ENCODE data around the gene SH3TC1. TPM values are rescaled to one million over a fixed set of nuclear protein-coding genes. Genes with fewer than 3 reads are reported as not detected.

SH3TC1 gene
- total RNA-seq, 1 donor from 2014 or later: 0.70 TPM

- H3K4me3 Mint-ChIP-seq (ENCODE audit: unreplicated experiment): no peak overlapping the region
- H3K4me1 Mint-ChIP-seq (ENCODE audit: unreplicated experiment): peaks cover 13% of the 10 kb centered on the region
- H3K27ac Mint-ChIP-seq (ENCODE audit: unreplicated experiment): no peak overlapping the region
- TF ChIP-seq CTCF (IDR thresholded peaks at IDR 0.05): peak; percentile 80
- DNase-seq (ENCODE audit: extremely low spot score, unreplicated experiment): no peak
- no peaks in the 10 kb centered on the region for H3K36me3 Mint-ChIP-seq (ENCODE audit: unreplicated experiment)
- H3K9me3 Mint-ChIP-seq (ENCODE audit: unreplicated experiment): no peaks in the 10 kb centered on the region
- peaks cover 4% of the 10 kb centered on the region for H3K27me3 Mint-ChIP-seq (ENCODE audit: unreplicated experiment)
Measured at GRCh38 chr4:8176547-8177399, 22.3 kb upstream of the SH3TC1 start.

GRCh38 chr4:8177552-8177951, 21.5 kb upstream of the SH3TC1 start:
- H3K36me3 Mint-ChIP-seq (ENCODE audit: unreplicated experiment): no peaks in the 10 kb centered on the region
- no peak for TF ChIP-seq CTCF (IDR thresholded peaks at IDR 0.05)
- peaks cover 13% of the 10 kb centered on the region for H3K4me1 Mint-ChIP-seq (ENCODE audit: unreplicated experiment)
- no peak overlapping the region for H3K4me3 Mint-ChIP-seq (ENCODE audit: unreplicated experiment)
- no peak overlapping the region for H3K27ac Mint-ChIP-seq (ENCODE audit: unreplicated experiment)
- no peaks in the 10 kb centered on the region for H3K9me3 Mint-ChIP-seq (ENCODE audit: unreplicated experiment)
- peaks cover 2% of the 10 kb centered on the region for H3K27me3 Mint-ChIP-seq (ENCODE audit: unreplicated experiment)
- no peak for DNase-seq (ENCODE audit: extremely low spot score, unreplicated experiment)

GRCh38 chr4:8177956-8178355, 21.1 kb upstream of the SH3TC1 start:
- Mint-ChIP-seq H3K36me3 (ENCODE audit: unreplicated experiment) (no peaks in the 10 kb centered on the region), H3K27me3 (ENCODE audit: unreplicated experiment) (peaks cover 2% of the 10 kb centered on the region), H3K4me1 (ENCODE audit: unreplicated experiment) (peaks cover 13% of the 10 kb centered on the region), H3K27ac (ENCODE audit: unreplicated experiment) (no peak overlapping the region), H3K4me3 (ENCODE audit: unreplicated experiment) (no peak overlapping the region), H3K9me3 (ENCODE audit: unreplicated experiment) (no peaks in the 10 kb centered on the region)
- DNase-seq (ENCODE audit: extremely low spot score, unreplicated experiment): no peak
- TF ChIP-seq CTCF (IDR thresholded peaks at IDR 0.05): no peak

GRCh38 chr4:8179074-8179473, 20.0 kb upstream of the SH3TC1 start:
- no peak overlapping the region for H3K27ac Mint-ChIP-seq (ENCODE audit: unreplicated experiment)

More at GRCh38 chr4:8179074-8179473, 20.0 kb upstream of the SH3TC1 start:
- Mint-ChIP-seq H3K9me3 (ENCODE audit: unreplicated experiment) (no peaks in the 10 kb centered on the region), H3K27me3 (ENCODE audit: unreplicated experiment) (peaks cover 2% of the 10 kb centered on the region), H3K36me3 (ENCODE audit: unreplicated experiment) (no peaks in the 10 kb centered on the region), H3K4me1 (ENCODE audit: unreplicated experiment) (peaks cover 24% of the 10 kb centered on the region), H3K4me3 (ENCODE audit: unreplicated experiment) (no peak overlapping the region)
- TF ChIP-seq CTCF (IDR thresholded peaks at IDR 0.05): no peak
- no peak for DNase-seq (ENCODE audit: extremely low spot score, unreplicated experiment)
